H9 (cell line): Measurements from ENCODE around the gene HS6ST3. TPM values are rescaled to one million over a fixed set of nuclear protein-coding genes. Genes with fewer than 3 reads are reported as not detected.

Experiments used
- DNase-seq: peaks from one replicate; pipeline ENCODE4 v3.0.0-alpha.2; 2017
- H2AFZ ChIP-seq: one replicate; pipeline ENCODE4 v1.6.1; 2013; ENCODE audit warnings: mild to moderate bottlenecking, low read length, control low read depth, moderate library complexity
- H2AK5ac ChIP-seq: 2 replicates; pipeline ENCODE4 v1.6.1; 2013; ENCODE audit warnings: low read length, control low read depth, mixed read lengths; ENCODE audit not compliant: insufficient read length
- H2BK120ac ChIP-seq: one replicate; pipeline ENCODE4 v1.6.1; 2013; ENCODE audit warnings: low read depth, mild to moderate bottlenecking, low read length, control low read depth, inconsistent platforms; ENCODE audit not compliant: poor library complexity, severe bottlenecking
- H2BK12ac ChIP-seq: 2 replicates; pipeline ENCODE4 v1.6.1; 2013; ENCODE audit warnings: low read length, control low read depth, mixed read lengths, low read depth; ENCODE audit not compliant: insufficient read length
- H2BK15ac ChIP-seq: 2 replicates; pipeline ENCODE4 v1.6.1; 2013; ENCODE audit warnings: low read depth, low read length, control low read depth
- H2BK20ac ChIP-seq: one replicate; pipeline ENCODE4 v1.6.1; 2013; ENCODE audit warnings: low read depth, mild to moderate bottlenecking, low read length, control low read depth, inconsistent platforms; ENCODE audit not compliant: poor library complexity, severe bottlenecking
- H2BK5ac ChIP-seq: 2 replicates; pipeline ENCODE4 v1.6.1; 2013; ENCODE audit warnings: low read length, control low read depth, mixed read lengths; ENCODE audit not compliant: insufficient read length
- H3K14ac ChIP-seq: 2 replicates; pipeline ENCODE4 v1.6.1; 2013; ENCODE audit warnings: low read length, control low read depth; ENCODE audit not compliant: insufficient read depth
- H3K18ac ChIP-seq: 2 replicates; pipeline ENCODE4 v1.6.1; 2013; ENCODE audit warnings: low read depth, mild to moderate bottlenecking, mixed read lengths, low read length, control low read depth; ENCODE audit not compliant: insufficient read length
- H3K23ac ChIP-seq: 2 replicates; pipeline ENCODE4 v1.6.1; 2013; ENCODE audit warnings: low read length, control low read depth, mixed read lengths, low read depth; ENCODE audit not compliant: insufficient read length
- H3K23me2 ChIP-seq: 2 replicates; pipeline ENCODE4 v1.6.1; 2013; ENCODE audit warnings: low read depth, mild to moderate bottlenecking, mixed read lengths, low read length, control low read depth; ENCODE audit not compliant: insufficient read length, poor library complexity, severe bottlenecking
- H3K27ac ChIP-seq: 2 replicates; pipeline ENCODE4 v1.5.1; 2013; ENCODE audit warnings: low read length, control low read depth, mixed read lengths, low read depth; ENCODE audit not compliant: insufficient read length
- H3K27me3 ChIP-seq: 2 replicates; pipeline ENCODE4 v1.6.1; 2013; ENCODE audit warnings: low read length, control low read depth, inconsistent platforms; ENCODE audit not compliant: insufficient read depth
- H3K4ac ChIP-seq: 2 replicates; pipeline ENCODE4 v1.6.1; 2013; ENCODE audit warnings: low read depth, mild to moderate bottlenecking, control low read depth, inconsistent platforms, low read length, moderate library complexity
- H3K4me1 ChIP-seq: 2 replicates; pipeline ENCODE4 v1.6.1; 2013; ENCODE audit warnings: low read length, control low read depth, inconsistent platforms; ENCODE audit not compliant: insufficient read depth
- H3K4me2 ChIP-seq: 2 replicates; pipeline ENCODE4 v1.6.1; 2013; ENCODE audit warnings: low read length, control low read depth, mixed read lengths; ENCODE audit not compliant: insufficient read length, insufficient read depth
- H3K56ac ChIP-seq: 2 replicates; pipeline ENCODE4 v1.6.1; 2013; ENCODE audit warnings: low read depth, mild to moderate bottlenecking, mixed read lengths, low read length, control low read depth; ENCODE audit not compliant: insufficient read length
- H3K79me1 ChIP-seq: 2 replicates; pipeline ENCODE4 v1.6.1; 2013; ENCODE audit warnings: low read depth, mild to moderate bottlenecking, moderate library complexity, low read length, control low read depth, inconsistent platforms; ENCODE audit not compliant: insufficient read depth, poor library complexity, severe bottlenecking
- H3K79me2 ChIP-seq: 2 replicates; pipeline ENCODE4 v1.6.1; 2013; ENCODE audit warnings: low read length, control low read depth, inconsistent platforms; ENCODE audit not compliant: insufficient read depth
- H3K9ac ChIP-seq: 2 replicates; pipeline ENCODE4 v1.6.1; 2013; ENCODE audit warnings: low read length, control low read depth, mixed read lengths; ENCODE audit not compliant: insufficient read length; ENCODE audit errors: extremely low read depth
- H3K9me3 ChIP-seq: one replicate; pipeline ENCODE4 v1.6.1; 2013; ENCODE audit warnings: low read depth, low read length, inconsistent platforms; ENCODE audit not compliant: control insufficient read depth
- H3T11ph ChIP-seq: one replicate; pipeline ENCODE4 v1.6.1; 2013; ENCODE audit warnings: mild to moderate bottlenecking, low read length, control low read depth, inconsistent platforms
- H4K20me1 ChIP-seq: one replicate; pipeline ENCODE4 v1.6.1; 2013; ENCODE audit not compliant: control insufficient read depth, insufficient read length, insufficient read depth
- H4K5ac ChIP-seq: 2 replicates; pipeline ENCODE4 v1.6.1; 2013; ENCODE audit warnings: low read depth, mild to moderate bottlenecking, mixed read lengths, low read length, control low read depth; ENCODE audit not compliant: insufficient read length
- H4K8ac ChIP-seq: replicated peaks from 2 replicates; pipeline ENCODE4 v1.6.1; 2013; ENCODE audit warnings: low read length, control low read depth, mixed read lengths, low read depth; ENCODE audit not compliant: insufficient read length
- H4K91ac ChIP-seq: 2 replicates; pipeline ENCODE4 v1.6.1; 2013; ENCODE audit warnings: low read depth, mild to moderate bottlenecking, moderate library complexity, mixed read lengths, low read length, control low read depth; ENCODE audit not compliant: insufficient read length
- H3K27ac Mint-ChIP-seq, 3 experiments: 2 replicates in 2 of 3; 3 replicates in 1 of 3; pipeline ENCODE4 v1.8.0; 2020 to 2021; ENCODE audit warnings: mixed read lengths in 3 of 3, mild to moderate bottlenecking in 1 of 3, moderate library complexity in 1 of 3
- H3K27me3 Mint-ChIP-seq: 2 replicates; pipeline ENCODE4 v1.8.0; 2021; ENCODE audit warnings: low read depth, mild to moderate bottlenecking, moderate library complexity, mixed read lengths
- H3K36me3 Mint-ChIP-seq, 3 experiments: 2 replicates in 2 of 3; 3 replicates in 1 of 3; pipeline ENCODE4 v1.8.0; 2020 to 2021; ENCODE audit warnings: low read depth in 3 of 3, mixed read lengths in 3 of 3; ENCODE audit not compliant: insufficient read depth in 1 of 3
- H3K4me1 Mint-ChIP-seq, 2 experiments: 2 replicates each; pipeline ENCODE4 v1.8.0; 2020; ENCODE audit warnings: mixed read lengths in 2 of 2
- H3K4me3 Mint-ChIP-seq, 2 experiments: 2 replicates in 1 of 2; 3 replicates in 1 of 2; pipeline ENCODE4 v1.8.0; 2020 to 2021; ENCODE audit warnings: mild to moderate bottlenecking in 2 of 2, mixed read lengths in 2 of 2, moderate library complexity in 1 of 2
- H3K9me3 Mint-ChIP-seq, 2 experiments: 2 replicates in 1 of 2; 3 replicates in 1 of 2; pipeline ENCODE4 v1.8.0; 2020; ENCODE audit warnings: mild to moderate bottlenecking in 2 of 2, mixed read lengths in 2 of 2, moderate library complexity in 1 of 2
- WGBS: extraction: QIAGEN DNeasy Blood & Tissue Kit; methylation state at CpG from one replicate; pipeline ENCODE4 v1.1.7; 2013; ENCODE audit warnings: missing lambda C conversion rate, low lambda C conversion rate, mixed read lengths; ENCODE audit not compliant: insufficient read length; ENCODE audit errors: extremely low coverage; 5-methylcytosine and 5-hydroxymethylcytosine counted together
- total RNA-seq: library from RNA; stranded (reverse); gene quantifications from 2 replicates; pipeline ENCODE4 v1.2.1, GENCODE V29; 2021
- TF ChIP-seq, protein P1 (sequence below): fragments of 200-600 bp; sonication (generic); conservative IDR thresholded peaks from 3 replicates; pipeline ENCODE4 v1.8.0; 2021; ENCODE audit warnings: antibody characterized with exemption, mild to moderate bottlenecking

The HS6ST3 gene
- total RNA-seq, 1 experiment from 2014 or later: 0.44 TPM

DNA sequence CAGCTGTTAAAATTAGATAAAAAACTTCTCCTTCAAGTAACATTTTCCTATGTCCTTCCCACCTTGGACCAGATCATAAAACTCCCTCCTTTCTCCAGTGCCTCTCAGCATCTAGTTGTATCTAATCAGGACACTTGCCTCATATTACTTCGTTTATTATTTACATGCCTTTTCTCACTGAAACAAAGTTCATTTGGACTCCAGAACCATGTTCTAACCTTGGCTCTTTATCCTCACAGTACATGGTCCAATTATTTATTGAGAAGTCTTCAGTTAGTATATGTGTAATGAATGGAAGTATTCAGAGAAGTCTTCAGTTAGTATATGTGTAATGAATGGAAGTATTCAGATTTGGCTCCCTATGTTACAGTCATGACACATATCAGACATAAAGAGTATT lies 561.7 kb downstream of the HS6ST3 start:
- Histone ChIP-seq H3K14ac (no peak overlapping the region), H2BK120ac (no peak overlapping the region), H3K27me3 (no peaks in the 10 kb centered on the region), H3K79me2 (no peaks in the 10 kb centered on the region), H3K18ac (no peak overlapping the region), H2AFZ (no peak overlapping the region), H3T11ph (no peak overlapping the region), H2BK5ac (no peak overlapping the region), H3K4me2 (no peak overlapping the region), H4K5ac (no peak overlapping the region), H2BK15ac (no peak overlapping the region), H4K8ac (no peak overlapping the region), H2BK12ac (no peak overlapping the region), H2BK20ac (no peak overlapping the region), H3K9ac (no peak overlapping the region), H3K4me1 (no peaks in the 10 kb centered on the region), H3K79me1 (no peaks in the 10 kb centered on the region), H4K20me1 (no peaks in the 10 kb centered on the region), H4K91ac (no peak overlapping the region), H2AK5ac (no peak overlapping the region), H3K4ac (no peak overlapping the region), H3K9me3 (no peaks in the 10 kb centered on the region), H3K56ac (no peak overlapping the region), H3K23me2 (no peaks in the 10 kb centered on the region), H3K23ac (no peak overlapping the region), H3K27ac (no peak overlapping the region)
- no peaks in the 10 kb centered on the region for H3K4me1 Mint-ChIP-seq
- no peak for DNase-seq
- TF ChIP-seq, protein P1, sequence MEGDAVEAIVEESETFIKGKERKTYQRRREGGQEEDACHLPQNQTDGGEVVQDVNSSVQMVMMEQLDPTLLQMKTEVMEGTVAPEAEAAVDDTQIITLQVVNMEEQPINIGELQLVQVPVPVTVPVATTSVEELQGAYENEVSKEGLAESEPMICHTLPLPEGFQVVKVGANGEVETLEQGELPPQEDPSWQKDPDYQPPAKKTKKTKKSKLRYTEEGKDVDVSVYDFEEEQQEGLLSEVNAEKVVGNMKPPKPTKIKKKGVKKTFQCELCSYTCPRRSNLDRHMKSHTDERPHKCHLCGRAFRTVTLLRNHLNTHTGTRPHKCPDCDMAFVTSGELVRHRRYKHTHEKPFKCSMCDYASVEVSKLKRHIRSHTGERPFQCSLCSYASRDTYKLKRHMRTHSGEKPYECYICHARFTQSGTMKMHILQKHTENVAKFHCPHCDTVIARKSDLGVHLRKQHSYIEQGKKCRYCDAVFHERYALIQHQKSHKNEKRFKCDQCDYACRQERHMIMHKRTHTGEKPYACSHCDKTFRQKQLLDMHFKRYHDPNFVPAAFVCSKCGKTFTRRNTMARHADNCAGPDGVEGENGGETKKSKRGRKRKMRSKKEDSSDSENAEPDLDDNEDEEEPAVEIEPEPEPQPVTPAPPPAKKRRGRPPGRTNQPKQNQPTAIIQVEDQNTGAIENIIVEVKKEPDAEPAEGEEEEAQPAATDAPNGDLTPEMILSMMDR: no peak
- H3K27me3 Mint-ChIP-seq: no peaks in the 10 kb centered on the region
- no CpG with 5 or more reads among the region's 1 CpG for WGBS
- H3K36me3 Mint-ChIP-seq: no peaks in the 10 kb centered on the region
- no peak overlapping the region for H3K27ac Mint-ChIP-seq
- H3K9me3 Mint-ChIP-seq: no peaks in the 10 kb centered on the region
- H3K4me3 Mint-ChIP-seq: no peak overlapping the region
